ENCODE results near the gene USP34. TPM values are rescaled to one million over a fixed set of nuclear protein-coding genes. Genes with fewer than 3 reads are reported as not detected.

The USP34 gene
- total and polyA plus RNA-seq, 9 of the 15 experiments (the other 6 are each of a cell fraction or from before 2014, with no cell fraction given): 19.8 to 108 (median 67.8) TPM

DNA sequence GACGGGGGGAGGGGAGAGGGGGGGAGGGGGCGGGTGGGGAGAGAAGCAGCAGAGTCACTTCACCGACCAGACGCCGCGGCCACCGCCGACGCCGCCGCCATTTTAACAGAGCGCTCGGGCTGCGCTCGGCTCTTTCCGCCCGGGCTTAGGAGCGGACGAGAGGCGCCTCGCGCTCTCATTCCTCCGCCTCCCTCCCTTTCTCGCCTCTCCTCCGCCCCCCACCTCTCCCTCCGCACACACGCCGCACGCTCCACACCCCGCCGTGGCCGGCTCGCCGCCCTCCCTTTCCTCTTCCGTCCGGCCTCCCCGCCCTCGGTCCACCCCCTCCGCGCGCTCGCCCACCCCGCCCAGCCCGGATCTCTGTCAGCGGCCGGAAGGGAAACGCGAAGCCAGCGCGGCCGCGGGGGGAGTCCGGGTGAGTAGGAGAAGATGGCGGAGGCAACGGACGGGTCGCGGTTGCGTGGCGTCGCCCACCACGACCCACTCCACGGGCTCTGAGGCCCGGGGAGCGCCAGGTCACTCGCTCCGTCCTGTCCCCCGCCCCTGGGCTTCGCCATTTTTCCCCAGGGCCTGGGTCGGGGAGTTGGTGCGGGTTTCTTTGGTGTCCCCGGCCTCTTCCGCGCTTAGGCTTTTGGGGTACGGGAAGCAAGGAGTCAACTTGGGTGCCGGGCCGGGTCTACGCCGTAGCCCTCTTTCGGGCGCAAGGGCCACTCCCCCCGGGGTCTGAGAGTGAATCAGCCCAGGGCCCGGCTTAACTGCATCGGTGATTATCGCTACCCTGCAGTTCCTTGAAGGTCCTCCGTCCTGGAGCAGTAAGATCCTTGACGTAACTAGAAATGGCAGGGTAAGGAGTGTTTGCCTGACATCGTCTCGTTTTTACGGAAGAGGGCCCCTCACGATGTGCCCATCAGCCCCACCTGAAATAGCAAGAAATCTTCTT, at the start of gene USP34 (continued):
- TF ChIP-seq, protein P1, sequence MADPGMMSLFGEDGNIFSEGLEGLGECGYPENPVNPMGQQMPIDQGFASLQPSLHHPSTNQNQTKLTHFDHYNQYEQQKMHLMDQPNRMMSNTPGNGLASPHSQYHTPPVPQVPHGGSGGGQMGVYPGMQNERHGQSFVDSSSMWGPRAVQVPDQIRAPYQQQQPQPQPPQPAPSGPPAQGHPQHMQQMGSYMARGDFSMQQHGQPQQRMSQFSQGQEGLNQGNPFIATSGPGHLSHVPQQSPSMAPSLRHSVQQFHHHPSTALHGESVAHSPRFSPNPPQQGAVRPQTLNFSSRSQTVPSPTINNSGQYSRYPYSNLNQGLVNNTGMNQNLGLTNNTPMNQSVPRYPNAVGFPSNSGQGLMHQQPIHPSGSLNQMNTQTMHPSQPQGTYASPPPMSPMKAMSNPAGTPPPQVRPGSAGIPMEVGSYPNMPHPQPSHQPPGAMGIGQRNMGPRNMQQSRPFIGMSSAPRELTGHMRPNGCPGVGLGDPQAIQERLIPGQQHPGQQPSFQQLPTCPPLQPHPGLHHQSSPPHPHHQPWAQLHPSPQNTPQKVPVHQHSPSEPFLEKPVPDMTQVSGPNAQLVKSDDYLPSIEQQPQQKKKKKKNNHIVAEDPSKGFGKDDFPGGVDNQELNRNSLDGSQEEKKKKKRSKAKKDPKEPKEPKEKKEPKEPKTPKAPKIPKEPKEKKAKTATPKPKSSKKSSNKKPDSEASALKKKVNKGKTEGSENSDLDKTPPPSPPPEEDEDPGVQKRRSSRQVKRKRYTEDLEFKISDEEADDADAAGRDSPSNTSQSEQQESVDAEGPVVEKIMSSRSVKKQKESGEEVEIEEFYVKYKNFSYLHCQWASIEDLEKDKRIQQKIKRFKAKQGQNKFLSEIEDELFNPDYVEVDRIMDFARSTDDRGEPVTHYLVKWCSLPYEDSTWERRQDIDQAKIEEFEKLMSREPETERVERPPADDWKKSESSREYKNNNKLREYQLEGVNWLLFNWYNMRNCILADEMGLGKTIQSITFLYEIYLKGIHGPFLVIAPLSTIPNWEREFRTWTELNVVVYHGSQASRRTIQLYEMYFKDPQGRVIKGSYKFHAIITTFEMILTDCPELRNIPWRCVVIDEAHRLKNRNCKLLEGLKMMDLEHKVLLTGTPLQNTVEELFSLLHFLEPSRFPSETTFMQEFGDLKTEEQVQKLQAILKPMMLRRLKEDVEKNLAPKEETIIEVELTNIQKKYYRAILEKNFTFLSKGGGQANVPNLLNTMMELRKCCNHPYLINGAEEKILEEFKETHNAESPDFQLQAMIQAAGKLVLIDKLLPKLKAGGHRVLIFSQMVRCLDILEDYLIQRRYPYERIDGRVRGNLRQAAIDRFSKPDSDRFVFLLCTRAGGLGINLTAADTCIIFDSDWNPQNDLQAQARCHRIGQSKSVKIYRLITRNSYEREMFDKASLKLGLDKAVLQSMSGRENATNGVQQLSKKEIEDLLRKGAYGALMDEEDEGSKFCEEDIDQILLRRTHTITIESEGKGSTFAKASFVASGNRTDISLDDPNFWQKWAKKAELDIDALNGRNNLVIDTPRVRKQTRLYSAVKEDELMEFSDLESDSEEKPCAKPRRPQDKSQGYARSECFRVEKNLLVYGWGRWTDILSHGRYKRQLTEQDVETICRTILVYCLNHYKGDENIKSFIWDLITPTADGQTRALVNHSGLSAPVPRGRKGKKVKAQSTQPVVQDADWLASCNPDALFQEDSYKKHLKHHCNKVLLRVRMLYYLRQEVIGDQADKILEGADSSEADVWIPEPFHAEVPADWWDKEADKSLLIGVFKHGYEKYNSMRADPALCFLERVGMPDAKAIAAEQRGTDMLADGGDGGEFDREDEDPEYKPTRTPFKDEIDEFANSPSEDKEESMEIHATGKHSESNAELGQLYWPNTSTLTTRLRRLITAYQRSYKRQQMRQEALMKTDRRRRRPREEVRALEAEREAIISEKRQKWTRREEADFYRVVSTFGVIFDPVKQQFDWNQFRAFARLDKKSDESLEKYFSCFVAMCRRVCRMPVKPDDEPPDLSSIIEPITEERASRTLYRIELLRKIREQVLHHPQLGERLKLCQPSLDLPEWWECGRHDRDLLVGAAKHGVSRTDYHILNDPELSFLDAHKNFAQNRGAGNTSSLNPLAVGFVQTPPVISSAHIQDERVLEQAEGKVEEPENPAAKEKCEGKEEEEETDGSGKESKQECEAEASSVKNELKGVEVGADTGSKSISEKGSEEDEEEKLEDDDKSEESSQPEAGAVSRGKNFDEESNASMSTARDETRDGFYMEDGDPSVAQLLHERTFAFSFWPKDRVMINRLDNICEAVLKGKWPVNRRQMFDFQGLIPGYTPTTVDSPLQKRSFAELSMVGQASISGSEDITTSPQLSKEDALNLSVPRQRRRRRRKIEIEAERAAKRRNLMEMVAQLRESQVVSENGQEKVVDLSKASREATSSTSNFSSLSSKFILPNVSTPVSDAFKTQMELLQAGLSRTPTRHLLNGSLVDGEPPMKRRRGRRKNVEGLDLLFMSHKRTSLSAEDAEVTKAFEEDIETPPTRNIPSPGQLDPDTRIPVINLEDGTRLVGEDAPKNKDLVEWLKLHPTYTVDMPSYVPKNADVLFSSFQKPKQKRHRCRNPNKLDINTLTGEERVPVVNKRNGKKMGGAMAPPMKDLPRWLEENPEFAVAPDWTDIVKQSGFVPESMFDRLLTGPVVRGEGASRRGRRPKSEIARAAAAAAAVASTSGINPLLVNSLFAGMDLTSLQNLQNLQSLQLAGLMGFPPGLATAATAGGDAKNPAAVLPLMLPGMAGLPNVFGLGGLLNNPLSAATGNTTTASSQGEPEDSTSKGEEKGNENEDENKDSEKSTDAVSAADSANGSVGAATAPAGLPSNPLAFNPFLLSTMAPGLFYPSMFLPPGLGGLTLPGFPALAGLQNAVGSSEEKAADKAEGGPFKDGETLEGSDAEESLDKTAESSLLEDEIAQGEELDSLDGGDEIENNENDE (IDR thresholded peaks at IDR 0.05; ENCODE audit: low read depth, low read length): no peak
- TF ChIP-seq RAD51 (IDR thresholded peaks at IDR 0.05; ENCODE audit: borderline replicate concordance, low read depth): no peak
- TF ChIP-seq, protein P2, sequence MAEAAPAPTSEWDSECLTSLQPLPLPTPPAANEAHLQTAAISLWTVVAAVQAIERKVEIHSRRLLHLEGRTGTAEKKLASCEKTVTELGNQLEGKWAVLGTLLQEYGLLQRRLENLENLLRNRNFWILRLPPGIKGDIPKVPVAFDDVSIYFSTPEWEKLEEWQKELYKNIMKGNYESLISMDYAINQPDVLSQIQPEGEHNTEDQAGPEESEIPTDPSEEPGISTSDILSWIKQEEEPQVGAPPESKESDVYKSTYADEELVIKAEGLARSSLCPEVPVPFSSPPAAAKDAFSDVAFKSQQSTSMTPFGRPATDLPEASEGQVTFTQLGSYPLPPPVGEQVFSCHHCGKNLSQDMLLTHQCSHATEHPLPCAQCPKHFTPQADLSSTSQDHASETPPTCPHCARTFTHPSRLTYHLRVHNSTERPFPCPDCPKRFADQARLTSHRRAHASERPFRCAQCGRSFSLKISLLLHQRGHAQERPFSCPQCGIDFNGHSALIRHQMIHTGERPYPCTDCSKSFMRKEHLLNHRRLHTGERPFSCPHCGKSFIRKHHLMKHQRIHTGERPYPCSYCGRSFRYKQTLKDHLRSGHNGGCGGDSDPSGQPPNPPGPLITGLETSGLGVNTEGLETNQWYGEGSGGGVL (CRISPR knock-in tag; IDR thresholded peaks at IDR 0.05): no peak
- peak; percentile 56; the same call in 1 of the 2 replicates for TF ChIP-seq ZNF224 (CRISPR knock-in tag; IDR thresholded peaks at IDR 0.05)
- no peak for TF ChIP-seq HDAC3 (IDR thresholded peaks at IDR 0.05; ENCODE audit: borderline replicate concordance, partially characterized antibody)
- TF ChIP-seq ZNF644 (tag; IDR thresholded peaks at IDR 0.05; ENCODE audit: low read depth): no peak; the same call in 1 of the 2 replicates
- TF ChIP-seq, protein P3, sequence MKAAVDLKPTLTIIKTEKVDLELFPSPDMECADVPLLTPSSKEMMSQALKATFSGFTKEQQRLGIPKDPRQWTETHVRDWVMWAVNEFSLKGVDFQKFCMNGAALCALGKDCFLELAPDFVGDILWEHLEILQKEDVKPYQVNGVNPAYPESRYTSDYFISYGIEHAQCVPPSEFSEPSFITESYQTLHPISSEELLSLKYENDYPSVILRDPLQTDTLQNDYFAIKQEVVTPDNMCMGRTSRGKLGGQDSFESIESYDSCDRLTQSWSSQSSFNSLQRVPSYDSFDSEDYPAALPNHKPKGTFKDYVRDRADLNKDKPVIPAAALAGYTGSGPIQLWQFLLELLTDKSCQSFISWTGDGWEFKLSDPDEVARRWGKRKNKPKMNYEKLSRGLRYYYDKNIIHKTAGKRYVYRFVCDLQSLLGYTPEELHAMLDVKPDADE (conservative IDR thresholded peaks at IDR 0.05; ENCODE audit: control insufficient read depth, low read depth, low read length): 0 out of 2 replicates have a peak, but pooled peaks have one; percentile 48
- 0 out of 2 replicates have a peak, but pooled peaks have one; percentile 20 for TF ChIP-seq MXI1 (IDR thresholded peaks at IDR 0.05; ENCODE audit: low read depth, low read length)
- no peak for TF ChIP-seq TCF7 (IDR thresholded peaks at IDR 0.05; ENCODE audit: borderline replicate concordance)
- TF ChIP-seq JUN (IDR thresholded peaks at IDR 0.05; ENCODE audit: borderline replicate concordance, low read depth, low read length): no peak; the same call in 1 of the 2 replicates
- no peak for TF ChIP-seq JUN (CRISPR knock-in tag; IDR thresholded peaks at IDR 0.05; ENCODE audit: borderline replicate concordance)

Data from K562 (cell line).